BLaER1 treated with 17β-estradiol and CSF1 and Interleukin-3, amounts not matched to agents 10 nM and 100 nM (cell line): Measurements from ENCODE around the gene TMEM212.
"Not testable (repeated sequence)": the region's sequence is repeated elsewhere in the genome, so short reads cannot be mapped to it uniquely, and the experiment has no call there.

Source experiments
- H3K27ac ChIP-seq, 11 experiments: shearing (Covaris generic); formaldehyde crosslinking; 2 replicates each; pipeline ENCODE4 v1.8.1; 2022
- H3K27me3 ChIP-seq, 11 experiments: shearing (Covaris generic); formaldehyde crosslinking; 2 replicates each; pipeline ENCODE4 v1.8.1; 2022
- H3K36me3 ChIP-seq, 11 experiments: shearing (Covaris generic); formaldehyde crosslinking; 2 replicates each; pipeline ENCODE4 v1.8.1; 2022
- H3K4me1 ChIP-seq, 10 experiments: shearing (Covaris generic); formaldehyde crosslinking; 2 replicates each; pipeline ENCODE4 v1.8.1; 2022
- H3K4me2 ChIP-seq, 11 experiments: shearing (Covaris generic); formaldehyde crosslinking; 2 replicates each; pipeline ENCODE4 v1.8.1; 2022
- H3K4me3 ChIP-seq, 10 experiments: shearing (Covaris generic); formaldehyde crosslinking; 2 replicates each; pipeline ENCODE4 v1.8.1; 2022
- H3K9ac ChIP-seq, 11 experiments: shearing (Covaris generic); formaldehyde crosslinking; 2 replicates each; pipeline ENCODE4 v1.8.1; 2022
- H3K9me3 ChIP-seq, 11 experiments: shearing (Covaris generic); formaldehyde crosslinking; replicated peaks in 1 of 11; 2 replicates each; pipeline ENCODE4 v1.8.1; 2022
- H4K20me1 ChIP-seq, 11 experiments: shearing (Covaris generic); formaldehyde crosslinking; 2 replicates each; pipeline ENCODE4 v1.8.1; 2022
- Cebpa-rat ChIP-seq, 11 experiments: shearing (Covaris generic); IDR thresholded peaks; 2 replicates each; pipeline ENCODE4 v1.8.1; 2022

TMEM212 gene

GRCh38 chr3:171895291-171895690, 52.1 kb downstream of the TMEM212 start:
- H3K4me2 ChIP-seq: no peak overlapping the region
- H3K4me1 ChIP-seq: no peaks in the 10 kb centered on the region
- H4K20me1 ChIP-seq: no peaks in the 10 kb centered on the region
- no peaks in the 10 kb centered on the region for H3K27me3 ChIP-seq
- no peaks in the 10 kb centered on the region for H3K36me3 ChIP-seq
- no peak overlapping the region for H3K9ac ChIP-seq
- no peak overlapping the region for H3K4me3 ChIP-seq
- no peak overlapping the region for H3K27ac ChIP-seq
- peaks cover 0 to 2% (median 0%) of the 10 kb centered on the region in 11 experiments; a peak in 1 of 22 replicates for H3K9me3 ChIP-seq
- no peak for TF ChIP-seq Cebpa-rat (IDR thresholded peaks at IDR 0.05)

- Histone ChIP-seq H3K36me3 (no peaks in the 10 kb centered on the region), H3K4me1 (no peaks in the 10 kb centered on the region), H4K20me1 (no peaks in the 10 kb centered on the region), H3K4me2 (no peak overlapping the region), H3K4me3 (no peak overlapping the region), H3K27ac (no peak overlapping the region), H3K27me3 (no peaks in the 10 kb centered on the region), H3K9ac (no peak overlapping the region), H3K9me3 (peaks cover 0 to 4% (median 0%) of the 10 kb centered on the region in 11 experiments; a peak in 1 of 22 replicates)
- no peak for TF ChIP-seq Cebpa-rat (IDR thresholded peaks at IDR 0.05)
These were observed 52.8 kb downstream of the TMEM212 start for GRCh38 chr3:171895900-171896299.

- Histone ChIP-seq H3K36me3 (no peaks in the 10 kb centered on the region), H3K9me3 (peaks cover 0 to 4% (median 0%) of the 10 kb centered on the region in 11 experiments; a peak in 1 of 22 replicates), H3K9ac (no peak overlapping the region), H3K27me3 (no peaks in the 10 kb centered on the region), H3K4me1 (no peaks in the 10 kb centered on the region), H3K27ac (no peak overlapping the region), H3K4me3 (no peak overlapping the region), H3K4me2 (no peak overlapping the region), H4K20me1 (no peaks in the 10 kb centered on the region)
- no peak for TF ChIP-seq Cebpa-rat (IDR thresholded peaks at IDR 0.05)
These were observed 53.2 kb downstream of the TMEM212 start for GRCh38 chr3:171896316-171896715.

- no peak for TF ChIP-seq Cebpa-rat (IDR thresholded peaks at IDR 0.05)
- no peaks in the 10 kb centered on the region for H3K36me3 ChIP-seq
These were observed 55.0 kb downstream of the TMEM212 start for GRCh38 chr3:171898192-171898591.

GRCh38 chr3:171900446-171900845, 57.3 kb downstream of the TMEM212 start:
- Histone ChIP-seq H3K4me2 (no peak overlapping the region), H3K27ac (no peak overlapping the region), H3K36me3 (no peaks in the 10 kb centered on the region), H3K9me3 (peaks cover 0 to 4% (median 0%) of the 10 kb centered on the region in 11 experiments; a peak in 1 of 22 replicates), H4K20me1 (no peaks in the 10 kb centered on the region), H3K9ac (no peak overlapping the region), H3K4me3 (no peak overlapping the region), H3K27me3 (no peaks in the 10 kb centered on the region), H3K4me1 (no peaks in the 10 kb centered on the region)
- no peak for TF ChIP-seq Cebpa-rat (IDR thresholded peaks at IDR 0.05)

More at GRCh38 chr3:171898192-171898591, 55.0 kb downstream of the TMEM212 start:
- no peak overlapping the region for H3K27ac ChIP-seq
- H3K4me1 ChIP-seq: no peaks in the 10 kb centered on the region
- no peaks in the 10 kb centered on the region for H3K27me3 ChIP-seq
- no peak overlapping the region for H3K4me3 ChIP-seq
- peaks cover 0 to 4% (median 0%) of the 10 kb centered on the region in 11 experiments; a peak in 1 of 22 replicates for H3K9me3 ChIP-seq
- H3K9ac ChIP-seq: no peak overlapping the region
- H3K4me2 ChIP-seq: no peak overlapping the region
- no peaks in the 10 kb centered on the region for H4K20me1 ChIP-seq

GRCh38 chr3:171901615-171902312, 58.6 kb downstream of the TMEM212 start:
- Histone ChIP-seq H3K9ac (no peak overlapping the region), H3K27ac (no peak overlapping the region), H3K4me2 (no peak overlapping the region)

GRCh38 chr3:171904829-171905228, 61.7 kb downstream of the TMEM212 start:
- Histone ChIP-seq H3K4me1 (no peaks in the 10 kb centered on the region), H3K27ac (no peak overlapping the region), H4K20me1 (no peaks in the 10 kb centered on the region), H3K27me3 (no peaks in the 10 kb centered on the region), H3K9me3 (peaks cover 15 to 26% (median 19%) of the 10 kb centered on the region in 11 experiments; a peak in 21 of 22 replicates), H3K4me3 (no peak overlapping the region), H3K36me3 (no peaks in the 10 kb centered on the region; a peak in 2 of 22 replicates), H3K9ac (no peak overlapping the region), H3K4me2 (no peak overlapping the region)
- no peak for TF ChIP-seq Cebpa-rat (IDR thresholded peaks at IDR 0.05)

More at GRCh38 chr3:171901615-171902312, 58.6 kb downstream of the TMEM212 start:
- no peak for TF ChIP-seq Cebpa-rat (IDR thresholded peaks at IDR 0.05)
- H3K27me3 ChIP-seq: no peaks in the 10 kb centered on the region
- no peaks in the 10 kb centered on the region for H4K20me1 ChIP-seq
- H3K4me1 ChIP-seq: no peaks in the 10 kb centered on the region
- peaks cover 1 to 11% (median 7%) of the 10 kb centered on the region in 11 experiments; a peak in 17 of 22 replicates for H3K9me3 ChIP-seq
- no peak overlapping the region for H3K4me3 ChIP-seq
- no peaks in the 10 kb centered on the region for H3K36me3 ChIP-seq

GRCh38 chr3:171906503-171906902, 63.4 kb downstream of the TMEM212 start:
- H4K20me1 ChIP-seq, H3K36me3 ChIP-seq, H3K9ac ChIP-seq, H3K27me3 ChIP-seq, H3K4me1 ChIP-seq, H3K4me3 ChIP-seq, H3K4me2 ChIP-seq, H3K27ac ChIP-seq: not testable (repeated sequence)
- H3K9me3 ChIP-seq: peaks cover 16 to 42% (median 20%) of the 10 kb centered on the region in 11 experiments; a peak in 21 of 22 replicates

- no peaks in the 10 kb centered on the region for H3K4me1 ChIP-seq
- H3K9ac ChIP-seq: no peak overlapping the region
- peaks cover 16 to 44% (median 20%) of the 10 kb centered on the region in 11 experiments; a peak in 21 of 22 replicates for H3K9me3 ChIP-seq
- no peak overlapping the region for H3K4me3 ChIP-seq
- no peak for TF ChIP-seq Cebpa-rat (IDR thresholded peaks at IDR 0.05)
- no peaks in the 10 kb centered on the region for H3K27me3 ChIP-seq
- H3K36me3 ChIP-seq: no peaks in the 10 kb centered on the region; a peak in 2 of 22 replicates
- H3K4me2 ChIP-seq: no peak overlapping the region
- no peak overlapping the region for H3K27ac ChIP-seq
- H4K20me1 ChIP-seq: no peaks in the 10 kb centered on the region
These were observed 64.0 kb downstream of the TMEM212 start for GRCh38 chr3:171906951-171907676.
